Measurements from ENCODE around the gene CXCL9.

- TF ChIP-seq, protein P1, sequence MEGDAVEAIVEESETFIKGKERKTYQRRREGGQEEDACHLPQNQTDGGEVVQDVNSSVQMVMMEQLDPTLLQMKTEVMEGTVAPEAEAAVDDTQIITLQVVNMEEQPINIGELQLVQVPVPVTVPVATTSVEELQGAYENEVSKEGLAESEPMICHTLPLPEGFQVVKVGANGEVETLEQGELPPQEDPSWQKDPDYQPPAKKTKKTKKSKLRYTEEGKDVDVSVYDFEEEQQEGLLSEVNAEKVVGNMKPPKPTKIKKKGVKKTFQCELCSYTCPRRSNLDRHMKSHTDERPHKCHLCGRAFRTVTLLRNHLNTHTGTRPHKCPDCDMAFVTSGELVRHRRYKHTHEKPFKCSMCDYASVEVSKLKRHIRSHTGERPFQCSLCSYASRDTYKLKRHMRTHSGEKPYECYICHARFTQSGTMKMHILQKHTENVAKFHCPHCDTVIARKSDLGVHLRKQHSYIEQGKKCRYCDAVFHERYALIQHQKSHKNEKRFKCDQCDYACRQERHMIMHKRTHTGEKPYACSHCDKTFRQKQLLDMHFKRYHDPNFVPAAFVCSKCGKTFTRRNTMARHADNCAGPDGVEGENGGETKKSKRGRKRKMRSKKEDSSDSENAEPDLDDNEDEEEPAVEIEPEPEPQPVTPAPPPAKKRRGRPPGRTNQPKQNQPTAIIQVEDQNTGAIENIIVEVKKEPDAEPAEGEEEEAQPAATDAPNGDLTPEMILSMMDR (IDR thresholded peaks at IDR 0.05), result no peak
- TF ChIP-seq POLR2A (IDR thresholded peaks at IDR 0.05), result no peak
Measured at GRCh38 chr4:75997081-75997480, 10.2 kb downstream of the CXCL9 start.
